SU-DHL-6 (cell line): ENCODE results near the gene ELP6.

Experiments used
- H2AFZ ChIP-seq: fragments of 200-600 bp; sonication (generic); 2 replicates; pipeline ENCODE4 v1.6.1; 2014; ENCODE audit warnings: low read depth, mild to moderate bottlenecking, moderate library complexity, mixed read lengths, antibody characterized with exemption, low read length; ENCODE audit not compliant: severe bottlenecking
- H3F3A ChIP-seq: fragments of 200-600 bp; shearing (Covaris generic); 2 replicates; pipeline ENCODE4 v1.6.0; 2016; ENCODE audit warnings: antibody characterized with exemption, mild to moderate bottlenecking; ENCODE audit not compliant: insufficient read depth
- H3K27ac ChIP-seq: fragments of 200-600 bp; sonication (generic); 2 replicates; pipeline ENCODE4 v1.5.1; 2016; ENCODE audit warnings: low read depth, mild to moderate bottlenecking, low read length, moderate library complexity, mixed read lengths
- H3K27me3 ChIP-seq: fragments of 200-600 bp; sonication (generic), shearing (Covaris generic); 2 replicates; pipeline ENCODE4 v1.6.0; 2014; ENCODE audit warnings: mild to moderate bottlenecking, low read length
- H3K36me3 ChIP-seq: fragments of 200-600 bp; sonication (generic); 2 replicates; pipeline ENCODE4 v1.6.1; 2014; ENCODE audit warnings: mild to moderate bottlenecking, low read length, mixed read lengths
- H3K4me2 ChIP-seq: fragments of 300-600, 200-600 bp; shearing (Covaris generic), sonication (generic); 2 replicates; pipeline ENCODE4 v1.6.0; 2014; ENCODE audit warnings: low read length, low read depth, mild to moderate bottlenecking; ENCODE audit not compliant: poor library complexity, severe bottlenecking
- H3K4me3 ChIP-seq: fragments of 200-600 bp; sonication (generic); 2 replicates; pipeline ENCODE4 v1.5.1; 2014; ENCODE audit warnings: antibody characterized with exemption, low read length, mild to moderate bottlenecking, mixed read lengths; ENCODE audit not compliant: insufficient read depth, poor library complexity, severe bottlenecking
- H3K79me2 ChIP-seq: fragments of 200-600 bp; sonication (generic); 2 replicates; pipeline ENCODE4 v1.6.1; 2014; ENCODE audit warnings: mild to moderate bottlenecking, low read length, moderate library complexity; ENCODE audit not compliant: insufficient read depth
- H3K9ac ChIP-seq: fragments of 200-600 bp; sonication (generic); 2 replicates; pipeline ENCODE4 v1.7.0; 2014; ENCODE audit warnings: mild to moderate bottlenecking, low read length
- H3K9me2 ChIP-seq: fragments of 200-600 bp; sonication (generic); replicated peaks from 2 replicates; pipeline ENCODE4 v1.6.1; 2014; ENCODE audit warnings: low read length; ENCODE audit not compliant: insufficient read depth
- H3K9me3 ChIP-seq: fragments of 200-600 bp; sonication (generic); 2 replicates; pipeline ENCODE4 v1.6.1; 2014; ENCODE audit warnings: low read length, mixed read lengths; ENCODE audit not compliant: insufficient read depth
- H4K20me1 ChIP-seq: fragments of 200-600 bp; sonication (generic); 2 replicates; pipeline ENCODE4 v1.6.1; 2014; ENCODE audit warnings: low read depth, mild to moderate bottlenecking, antibody characterized with exemption, low read length, moderate library complexity, mixed read lengths
- EZH2phosphoT487 ChIP-seq: fragments of 200-600 bp; sonication (generic), shearing (Covaris generic); conservative IDR thresholded peaks from 2 replicates; pipeline ENCODE4 v1.6.1; 2018; ENCODE audit warnings: mild to moderate bottlenecking, antibody characterized with exemption, low read length, moderate library complexity, mixed read lengths
- TF ChIP-seq, protein P1 (sequence below): fragments of 200-600 bp; sonication (generic); IDR thresholded peaks from one replicate; pipeline ENCODE4 v1.5.1; 2017; ENCODE audit warnings: antibody characterized with exemption, mild to moderate bottlenecking, low read length, moderate library complexity; ENCODE audit not compliant: insufficient read depth, poor library complexity, severe bottlenecking

Gene ELP6

DNA sequence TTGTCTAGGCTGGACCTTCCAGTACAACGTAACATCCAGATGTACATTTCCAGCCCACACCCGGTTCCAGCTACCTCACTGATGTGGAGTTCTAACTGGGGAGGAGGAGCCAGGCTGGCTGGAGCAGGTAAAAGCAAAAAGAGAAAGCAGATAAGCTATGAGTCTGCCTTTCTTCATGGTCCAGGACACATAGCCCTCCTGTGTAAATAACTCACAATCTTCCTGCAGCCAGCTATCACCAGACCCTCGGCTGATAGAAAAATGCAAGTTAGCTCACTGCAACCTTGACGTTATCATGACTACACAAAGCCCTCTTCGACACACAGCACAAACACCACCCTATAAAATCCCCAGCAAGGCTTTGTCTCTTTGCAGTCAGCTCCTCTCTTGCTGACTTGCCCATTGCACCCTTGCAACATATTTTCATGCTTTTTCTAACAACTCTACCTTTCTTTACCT, 20.5 kb upstream of the ELP6 start:
- Histone ChIP-seq H3K36me3 (no peaks in the 10 kb centered on the region), H3K9me3 (no peaks in the 10 kb centered on the region), H3K27ac (no peak overlapping the region), H3K4me3 (no peak overlapping the region), H3K9ac (no peak overlapping the region), H3F3A (no peaks in the 10 kb centered on the region), H3K9me2 (no peaks in the 10 kb centered on the region), H3K4me2 (no peak overlapping the region), H4K20me1 (no peaks in the 10 kb centered on the region), H2AFZ (no peak overlapping the region), H3K79me2 (no peaks in the 10 kb centered on the region), H3K27me3 (no peaks in the 10 kb centered on the region)
- TF ChIP-seq, protein P1, sequence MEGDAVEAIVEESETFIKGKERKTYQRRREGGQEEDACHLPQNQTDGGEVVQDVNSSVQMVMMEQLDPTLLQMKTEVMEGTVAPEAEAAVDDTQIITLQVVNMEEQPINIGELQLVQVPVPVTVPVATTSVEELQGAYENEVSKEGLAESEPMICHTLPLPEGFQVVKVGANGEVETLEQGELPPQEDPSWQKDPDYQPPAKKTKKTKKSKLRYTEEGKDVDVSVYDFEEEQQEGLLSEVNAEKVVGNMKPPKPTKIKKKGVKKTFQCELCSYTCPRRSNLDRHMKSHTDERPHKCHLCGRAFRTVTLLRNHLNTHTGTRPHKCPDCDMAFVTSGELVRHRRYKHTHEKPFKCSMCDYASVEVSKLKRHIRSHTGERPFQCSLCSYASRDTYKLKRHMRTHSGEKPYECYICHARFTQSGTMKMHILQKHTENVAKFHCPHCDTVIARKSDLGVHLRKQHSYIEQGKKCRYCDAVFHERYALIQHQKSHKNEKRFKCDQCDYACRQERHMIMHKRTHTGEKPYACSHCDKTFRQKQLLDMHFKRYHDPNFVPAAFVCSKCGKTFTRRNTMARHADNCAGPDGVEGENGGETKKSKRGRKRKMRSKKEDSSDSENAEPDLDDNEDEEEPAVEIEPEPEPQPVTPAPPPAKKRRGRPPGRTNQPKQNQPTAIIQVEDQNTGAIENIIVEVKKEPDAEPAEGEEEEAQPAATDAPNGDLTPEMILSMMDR: no peak
- TF ChIP-seq EZH2phosphoT487: no peak

DNA sequence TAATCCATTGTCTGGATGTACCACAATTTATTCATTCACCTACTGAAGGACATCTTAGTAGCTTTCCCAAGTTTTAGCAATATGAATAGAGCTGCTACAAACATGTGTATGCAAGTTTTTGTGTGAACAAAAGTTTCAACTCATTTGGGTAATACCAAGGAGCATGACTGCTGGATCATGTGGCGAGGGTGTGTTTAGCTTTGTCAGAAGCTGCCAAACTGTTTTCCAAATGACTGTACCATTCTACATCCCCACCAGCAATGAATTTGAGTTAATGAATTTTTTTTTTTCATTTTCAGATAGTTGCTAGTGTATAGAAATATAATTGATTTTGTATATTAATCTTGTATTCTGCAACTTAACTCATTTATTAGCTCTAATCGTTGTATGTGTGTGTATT, 20.0 kb upstream of the ELP6 start:
- H3F3A ChIP-seq: no peaks in the 10 kb centered on the region
- H2AFZ ChIP-seq: no peak overlapping the region
- H3K9me3 ChIP-seq: no peaks in the 10 kb centered on the region
- no peaks in the 10 kb centered on the region for H3K36me3 ChIP-seq
- H3K9ac ChIP-seq: no peak overlapping the region
- H3K27me3 ChIP-seq: no peaks in the 10 kb centered on the region
- H3K4me2 ChIP-seq: no peak overlapping the region
- TF ChIP-seq, protein P1: no peak
- TF ChIP-seq EZH2phosphoT487: no peak
- H3K27ac ChIP-seq: no peak overlapping the region
- no peak overlapping the region for H3K4me3 ChIP-seq
- H3K79me2 ChIP-seq: no peaks in the 10 kb centered on the region
- H4K20me1 ChIP-seq: no peaks in the 10 kb centered on the region
- H3K9me2 ChIP-seq: no peaks in the 10 kb centered on the region

DNA sequence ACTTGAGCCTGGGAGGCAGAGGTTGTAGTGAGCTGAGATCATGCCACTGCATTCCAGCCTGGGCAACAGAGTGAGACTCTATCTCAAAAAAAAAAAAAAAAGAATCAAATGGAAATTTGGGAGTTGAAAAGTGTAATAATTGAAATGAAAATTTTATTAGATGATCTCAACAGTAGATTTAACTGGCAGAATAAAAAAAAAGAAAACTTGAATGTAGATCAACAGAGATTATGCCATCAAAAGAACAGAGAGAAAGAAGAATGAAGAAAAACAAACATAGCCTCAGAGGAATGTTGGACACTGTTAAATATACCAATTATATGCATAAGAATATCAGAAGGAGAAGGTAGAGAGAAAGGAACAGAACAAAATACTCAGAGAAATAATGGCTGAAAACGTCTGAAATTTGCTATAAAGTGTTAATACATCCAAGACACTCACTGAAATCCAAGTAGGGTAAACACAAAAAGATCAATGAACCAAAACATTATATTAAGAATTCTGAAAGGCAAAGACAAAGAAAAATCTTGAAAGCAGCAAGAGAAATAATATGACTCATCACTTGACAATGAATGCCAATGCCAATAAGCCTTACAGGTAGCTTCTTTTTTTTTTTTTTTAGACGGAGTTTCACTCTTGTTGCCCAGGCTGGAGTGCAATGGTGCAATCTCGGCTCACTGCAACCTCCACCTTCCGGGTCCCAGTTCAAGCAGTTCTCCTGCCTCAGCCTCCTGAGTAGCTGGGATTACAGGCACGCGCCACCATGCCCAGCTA, 14.6 kb upstream of the ELP6 start:
- no peaks in the 10 kb centered on the region for H3K9me3 ChIP-seq
- H3K4me2 ChIP-seq: no peak overlapping the region
- no peak overlapping the region for H3K9ac ChIP-seq
- H3K27ac ChIP-seq: no peak overlapping the region
- no peaks in the 10 kb centered on the region for H3K27me3 ChIP-seq
- no peaks in the 10 kb centered on the region for H3K36me3 ChIP-seq
- TF ChIP-seq, protein P1: no peak
- TF ChIP-seq EZH2phosphoT487: no peak
- no peaks in the 10 kb centered on the region for H3K79me2 ChIP-seq
- no peak overlapping the region for H2AFZ ChIP-seq
- H4K20me1 ChIP-seq: no peaks in the 10 kb centered on the region
- no peak overlapping the region for H3K4me3 ChIP-seq
- no peaks in the 10 kb centered on the region for H3K9me2 ChIP-seq
- H3F3A ChIP-seq: no peaks in the 10 kb centered on the region
